K562 (cell line): ENCODE data around the gene VWA8.

Experiments used
- EZH2 ChIP-seq: IDR thresholded peaks from 2 replicates; pipeline ENCODE4 v1.6.1; 2012; ENCODE audit warnings: low read depth, mild to moderate bottlenecking, inconsistent platforms, low read length, borderline replicate concordance
- HMGXB4 ChIP-seq: sonication (generic); formaldehyde crosslinking; IDR thresholded peaks from 2 replicates; pipeline ENCODE4 v1.8.1; 2023; ENCODE audit warnings: mild to moderate bottlenecking, missing genetic modification reagents
- KDM5B ChIP-seq: fragments of 200-600 bp; sonication (generic); IDR thresholded peaks from 2 replicates; pipeline ENCODE4 v1.6.1; 2012; ENCODE audit warnings: low read depth, mild to moderate bottlenecking, moderate library complexity, low read length, control low read depth, inconsistent platforms; ENCODE audit not compliant: insufficient replicate concordance
- MAZ ChIP-seq, 2 experiments: fragments of 450-650 bp in 1 of 2; sonication (generic) in 1 of 2; formaldehyde crosslinking; IDR thresholded peaks in 1 of 2; conservative IDR thresholded peaks in 1 of 2; 2 replicates each; pipeline versions ENCODE4 v1.4.0 to v1.5.0; 2020; ENCODE audit warnings: mild to moderate bottlenecking in 1 of 2, missing genetic modification reagents in 1 of 2
- REST ChIP-seq, 2 experiments: fragments of 450-650 bp; formaldehyde crosslinking in 1 of 2; IDR thresholded peaks; 2 replicates each; pipeline versions ENCODE4 v1.4.0 to v1.6.1; 2014 to 2020; ENCODE audit warnings: mild to moderate bottlenecking in 2 of 2, borderline replicate concordance in 1 of 2, low read depth in 1 of 2
- THRAP3 ChIP-seq: fragments of 450-650 bp; IDR thresholded peaks from 2 replicates; pipeline ENCODE4 v1.6.1; 2016; ENCODE audit warnings: mild to moderate bottlenecking, inconsistent platforms, borderline replicate concordance
- USF2 ChIP-seq: sonication (generic); formaldehyde crosslinking; IDR thresholded peaks from 2 replicates; pipeline ENCODE4 v1.5.0; 2020; ENCODE audit warnings: missing genetic modification reagents
- ZNF24 ChIP-seq: fragments of 450-650 bp; IDR thresholded peaks from 2 replicates; pipeline ENCODE4 v1.6.1; 2016
- TF ChIP-seq, protein P1 (sequence below), 2 experiments: IDR thresholded peaks; 2 replicates each; pipeline ENCODE4 v1.6.1; 2012; ENCODE audit warnings: improper control_type of control experiment in 2 of 2, low read depth in 2 of 2, low read length in 2 of 2, borderline replicate concordance in 1 of 2

- TF ChIP-seq ZNF24 (no peak), MAZ (CRISPR knock-in tag; conservative IDR thresholded peaks at IDR 0.05 in 1 of 2, IDR thresholded peaks at IDR 0.05 in 1 of 2) (no peak), REST (IDR thresholded peaks at IDR 0.05; ENCODE audit: borderline replicate concordance) (no peak), REST (CRISPR knock-in tag; IDR thresholded peaks at IDR 0.05; ENCODE audit: low read depth) (no peak), EZH2 (no peak), KDM5B (no peak), HMGXB4 (no peak), THRAP3 (no peak), USF2 (CRISPR knock-in tag) (no peak)
- TF ChIP-seq, protein P1, sequence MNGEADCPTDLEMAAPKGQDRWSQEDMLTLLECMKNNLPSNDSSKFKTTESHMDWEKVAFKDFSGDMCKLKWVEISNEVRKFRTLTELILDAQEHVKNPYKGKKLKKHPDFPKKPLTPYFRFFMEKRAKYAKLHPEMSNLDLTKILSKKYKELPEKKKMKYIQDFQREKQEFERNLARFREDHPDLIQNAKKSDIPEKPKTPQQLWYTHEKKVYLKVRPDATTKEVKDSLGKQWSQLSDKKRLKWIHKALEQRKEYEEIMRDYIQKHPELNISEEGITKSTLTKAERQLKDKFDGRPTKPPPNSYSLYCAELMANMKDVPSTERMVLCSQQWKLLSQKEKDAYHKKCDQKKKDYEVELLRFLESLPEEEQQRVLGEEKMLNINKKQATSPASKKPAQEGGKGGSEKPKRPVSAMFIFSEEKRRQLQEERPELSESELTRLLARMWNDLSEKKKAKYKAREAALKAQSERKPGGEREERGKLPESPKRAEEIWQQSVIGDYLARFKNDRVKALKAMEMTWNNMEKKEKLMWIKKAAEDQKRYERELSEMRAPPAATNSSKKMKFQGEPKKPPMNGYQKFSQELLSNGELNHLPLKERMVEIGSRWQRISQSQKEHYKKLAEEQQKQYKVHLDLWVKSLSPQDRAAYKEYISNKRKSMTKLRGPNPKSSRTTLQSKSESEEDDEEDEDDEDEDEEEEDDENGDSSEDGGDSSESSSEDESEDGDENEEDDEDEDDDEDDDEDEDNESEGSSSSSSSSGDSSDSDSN (IDR thresholded peaks at IDR 0.05; ENCODE audit: borderline replicate concordance in 1 of 2, low read depth in 2 of 2, low read length in 2 of 2): no peak
These were observed 5.3 kb downstream of the VWA8 start for GRCh38 chr13:41955605-41956004.
